Measurements from ENCODE around the gene PCDH9. TPM values are rescaled to one million over a fixed set of nuclear protein-coding genes. Genes with fewer than 3 reads are reported as not detected.

Gene PCDH9
- total RNA-seq, 4 donors from 2014 or later, result 0.37 to 2.4 (median 1.5) TPM

- no peaks in the 10 kb centered on the region for H3K27me3 ChIP-seq
- in situ Hi-C loops (cut with MboI; ENCODE audit: low pct_ligation_motif_present in 1 of 4, low pct_unique_long_range_greater_than_20kb in 1 of 4, low sequenced_read_pairs in 3 of 4), result no loop called here
- 71 to 81% methylated on average over 2 of the region's 2 CpGs for WGBS, 2 donors (ENCODE audit: low coverage in 1 of 2)
- H3K9me3 ChIP-seq, result no peaks in the 10 kb centered on the region
- no peaks in the 10 kb centered on the region for H3K36me3 ChIP-seq
- intact Hi-C loops (cut with DNase I; ENCODE audit: low total_unique reads), result no loop called here
- DNase-seq, result no peak
- H3K27ac ChIP-seq, result no peak overlapping the region
- TF ChIP-seq CTCF (IDR thresholded peaks at IDR 0.05), result no peak
- TF ChIP-seq POLR2A (IDR thresholded peaks at IDR 0.05), result no peak
- no peak overlapping the region for H3K4me3 ChIP-seq
- H3K4me1 ChIP-seq, result no peaks in the 10 kb centered on the region
Measured at GRCh38 chr13:66375756-66376155, 854.4 kb downstream of the PCDH9 start.

- no peak for TF ChIP-seq POLR2A (IDR thresholded peaks at IDR 0.05)
- TF ChIP-seq POLR2AphosphoS5 (IDR thresholded peaks at IDR 0.05), result no peak
- TF ChIP-seq CTCF (IDR thresholded peaks at IDR 0.05), result no peak
- no peak for TF ChIP-seq EP300 (IDR thresholded peaks at IDR 0.05; ENCODE audit: low read depth)
- no peaks in the 10 kb centered on the region for H3K36me3 ChIP-seq
- no peaks in the 10 kb centered on the region for H3K9me3 ChIP-seq
- intact Hi-C loops (cut with DNase I; ENCODE audit: low total_unique reads) (no loop called here), in situ Hi-C loops (cut with MboI; ENCODE audit: low pct_ligation_motif_present in 1 of 4, low pct_unique_long_range_greater_than_20kb in 1 of 4, low sequenced_read_pairs in 3 of 4) (no loop called here)
- no peaks in the 10 kb centered on the region for H3K4me1 ChIP-seq
- no peak overlapping the region for H3K4me3 ChIP-seq
- 23 to 57% methylated on average over 1 of the region's 1 CpG for WGBS, 2 donors (ENCODE audit: low coverage in 1 of 2)
- no peak for DNase-seq
- H3K27me3 ChIP-seq, result no peaks in the 10 kb centered on the region
- no peak overlapping the region for H3K27ac ChIP-seq
Measured at GRCh38 chr13:66369666-66370065, 860.5 kb downstream of the PCDH9 start.

- no peaks in the 10 kb centered on the region for H3K4me1 ChIP-seq
- TF ChIP-seq EP300 (IDR thresholded peaks at IDR 0.05; ENCODE audit: low read depth) (no peak), CTCF (IDR thresholded peaks at IDR 0.05) (no peak), POLR2A (IDR thresholded peaks at IDR 0.05) (no peak), POLR2AphosphoS5 (IDR thresholded peaks at IDR 0.05) (no peak)
- intact Hi-C loops (cut with DNase I; ENCODE audit: low total_unique reads), result no loop called here
- no peaks in the 10 kb centered on the region for H3K27me3 ChIP-seq
- no peak for DNase-seq
- 76 to 100% methylated on average over 1 of the region's 1 CpG for WGBS, 2 donors (ENCODE audit: low coverage in 1 of 2)
- no peak overlapping the region for H3K27ac ChIP-seq
- H3K9me3 ChIP-seq, result no peaks in the 10 kb centered on the region
- H3K36me3 ChIP-seq, result no peaks in the 10 kb centered on the region
- in situ Hi-C loops (cut with MboI; ENCODE audit: low pct_ligation_motif_present in 1 of 4, low pct_unique_long_range_greater_than_20kb in 1 of 4, low sequenced_read_pairs in 3 of 4), result no loop called here
- no peak overlapping the region for H3K4me3 ChIP-seq
Measured at GRCh38 chr13:66367356-66367755, 862.8 kb downstream of the PCDH9 start.

DNA sequence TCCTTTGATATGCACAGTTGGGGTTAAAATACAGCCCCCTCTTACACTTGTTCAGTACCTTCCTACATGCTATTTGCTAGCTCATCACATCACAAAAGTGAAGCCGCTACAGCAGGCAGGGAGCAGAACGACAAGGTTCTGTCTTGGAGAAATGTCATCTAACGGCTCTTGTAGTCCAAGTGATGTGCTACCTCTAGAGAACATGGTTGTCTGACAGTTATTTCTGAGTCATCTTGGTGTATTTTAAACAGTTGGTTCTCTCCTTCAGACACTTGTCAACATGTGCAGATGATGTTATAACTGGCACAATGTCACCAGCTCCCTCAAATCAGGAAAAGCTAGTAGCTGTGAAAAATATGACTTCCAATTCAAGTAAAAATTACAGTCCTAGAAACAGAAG is 865.0 kb downstream of the PCDH9 start:
- no peaks in the 10 kb centered on the region for H3K27me3 ChIP-seq
- no peak for DNase-seq
- TF ChIP-seq EP300 (IDR thresholded peaks at IDR 0.05; ENCODE audit: low read depth) (no peak), POLR2A (IDR thresholded peaks at IDR 0.05) (no peak), POLR2AphosphoS5 (IDR thresholded peaks at IDR 0.05) (no peak), CTCF (IDR thresholded peaks at IDR 0.05) (no peak)
- H3K36me3 ChIP-seq, result no peaks in the 10 kb centered on the region
- H3K4me3 ChIP-seq, result no peak overlapping the region
- no peaks in the 10 kb centered on the region for H3K9me3 ChIP-seq
- intact Hi-C loops (cut with DNase I; ENCODE audit: low total_unique reads) (no loop called here), in situ Hi-C loops (cut with MboI; ENCODE audit: low pct_ligation_motif_present in 1 of 4, low pct_unique_long_range_greater_than_20kb in 1 of 4, low sequenced_read_pairs in 3 of 4) (no loop called here)
- no peaks in the 10 kb centered on the region for H3K4me1 ChIP-seq
- 97% methylated on average over 3 of the region's 3 CpGs; no CpG with 5 or more reads in 1 of the 2 donors for WGBS, 2 donors (ENCODE audit: low coverage in 1 of 2)
- H3K27ac ChIP-seq, result no peak overlapping the region
